ENCODE results near the gene FAM170B.
A peak's percentile ranks its signal among the peaks of the same experiment; 100 is the strongest.

The FAM170B gene

GRCh38 chr10:49151481-49151880, 17.7 kb upstream of the FAM170B start:
- no peak for DNase-seq (ENCODE audit: low read depth)

- no peak for DNase-seq (ENCODE audit: low read depth)
These were observed 17.2 kb upstream of the FAM170B start for GRCh38 chr10:49151025-49151445.

DNA sequence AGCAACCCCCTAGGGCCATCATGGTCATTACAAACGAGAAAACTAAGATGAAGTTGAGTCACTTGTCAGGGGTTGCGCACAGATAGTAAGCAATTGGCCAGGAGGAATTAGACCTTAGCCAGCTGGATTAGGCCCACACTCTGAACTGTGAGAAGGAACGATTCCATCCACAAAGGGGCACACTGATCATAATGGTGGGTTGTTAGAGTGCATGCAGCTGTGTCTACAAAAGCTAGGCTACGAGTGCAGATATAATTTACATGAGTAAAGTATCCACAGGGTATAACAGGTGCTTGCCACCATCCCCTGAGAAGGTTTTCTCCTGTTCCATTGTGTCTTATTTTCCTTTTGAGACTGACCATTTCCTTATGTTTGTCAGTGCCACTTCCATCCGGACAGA, 16.6 kb upstream of the FAM170B start:
- DNase-seq (ENCODE audit: low read depth) = no peak

- DNase-seq (ENCODE audit: low read depth) = no peak
These were observed 16.1 kb upstream of the FAM170B start for GRCh38 chr10:49149881-49150280.

GRCh38 chr10:49144058-49144720, 10.4 kb upstream of the FAM170B start:
- DNase-seq (ENCODE audit: low read depth) = no peak

- DNase-seq (ENCODE audit: low read depth) = no peak
These were observed 9.4 kb upstream of the FAM170B start for GRCh38 chr10:49143249-49143648.

GRCh38 chr10:49141541-49142332, 7.9 kb upstream of the FAM170B start:
- no peak for DNase-seq (ENCODE audit: low read depth)

DNA sequence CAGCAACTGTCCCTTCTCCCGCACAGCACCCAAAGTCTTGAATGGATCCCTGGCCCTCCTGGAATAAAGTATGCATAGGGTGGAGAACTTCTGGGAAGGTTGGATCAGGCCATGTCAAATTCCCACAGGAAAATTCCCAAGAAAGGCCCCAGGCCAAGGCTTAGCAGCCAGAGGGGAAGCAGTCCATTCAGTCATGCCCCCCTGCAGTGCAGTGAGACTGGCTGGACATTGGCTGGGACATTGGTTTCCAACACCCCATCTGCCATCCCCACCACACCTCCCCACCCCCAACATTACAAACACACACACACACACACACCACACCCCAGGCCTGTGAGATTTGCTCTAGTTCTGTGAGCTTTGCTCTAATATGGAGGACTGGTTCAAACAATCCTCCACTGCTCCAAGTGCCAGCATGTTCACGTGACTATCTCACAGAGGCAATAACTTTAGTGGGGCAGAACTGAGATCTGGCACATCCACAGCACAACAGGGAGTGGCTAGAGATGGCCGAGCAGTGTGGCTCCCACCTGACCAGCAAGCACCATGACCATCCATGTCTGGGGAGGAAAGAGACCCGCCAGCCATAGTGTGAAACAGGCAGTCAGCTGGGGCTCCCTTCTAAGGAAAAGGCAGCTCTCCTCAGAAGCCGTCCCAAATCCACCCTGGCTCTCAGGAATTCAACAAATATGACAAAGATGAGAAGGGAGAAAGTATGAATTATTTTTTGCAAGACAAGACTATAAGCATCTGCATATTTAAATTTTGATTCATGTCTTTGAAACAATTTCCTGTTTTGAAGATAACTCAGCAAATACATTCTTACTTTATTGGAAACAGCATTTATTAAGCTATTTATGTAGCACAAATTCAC, 6.7 kb upstream of the FAM170B start:
- no peak for DNase-seq (ENCODE audit: low read depth)

GRCh38 chr10:49139846-49140195, 6.0 kb upstream of the FAM170B start:
- DNase-seq (ENCODE audit: low read depth) = peak; percentile 83

DNA sequence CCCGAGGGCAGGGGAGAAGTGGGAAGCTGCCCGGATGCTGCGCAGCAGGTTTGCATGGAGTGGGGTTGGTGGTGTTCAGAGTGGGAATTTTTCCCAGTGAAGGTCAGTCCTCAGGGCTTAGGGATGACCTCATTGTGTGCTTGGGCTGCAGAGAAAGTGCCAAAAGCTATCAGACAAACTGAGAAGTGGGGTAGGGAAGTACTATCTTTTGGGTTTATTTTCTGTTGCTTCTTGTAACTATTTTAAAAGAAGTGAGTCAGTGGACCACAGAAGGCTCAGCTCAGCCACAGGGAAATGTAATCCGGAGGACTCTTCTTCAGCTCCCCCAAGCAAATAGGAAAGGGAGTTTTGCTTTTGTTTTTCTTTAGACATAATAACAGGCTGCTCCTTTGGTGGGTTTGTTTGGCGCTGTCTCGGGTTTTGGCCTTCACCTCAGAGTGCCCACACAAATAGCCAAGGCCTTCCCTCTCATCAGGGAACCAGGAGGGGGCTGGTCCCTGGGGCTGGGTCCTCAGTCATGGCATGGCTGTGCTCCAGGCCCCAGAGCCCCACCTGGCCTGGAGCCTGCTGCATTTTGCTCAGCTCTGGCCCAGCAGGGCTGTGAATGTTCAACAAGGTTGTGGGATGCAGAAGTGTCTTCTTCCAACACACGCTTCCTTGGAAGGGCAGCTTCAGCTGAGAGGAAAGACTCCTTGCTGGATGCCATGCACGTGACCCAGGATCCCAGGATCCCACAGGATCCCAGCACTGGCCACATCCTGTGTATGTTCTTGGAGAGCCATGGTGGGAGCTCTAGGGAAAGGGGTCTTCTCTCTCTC, 5.4 kb upstream of the FAM170B start:
- peak; percentile 51 for DNase-seq (ENCODE audit: low read depth)

- DNase-seq (ENCODE audit: low read depth) = no peak
These were observed 4.6 kb upstream of the FAM170B start for GRCh38 chr10:49138361-49138891.

DNA sequence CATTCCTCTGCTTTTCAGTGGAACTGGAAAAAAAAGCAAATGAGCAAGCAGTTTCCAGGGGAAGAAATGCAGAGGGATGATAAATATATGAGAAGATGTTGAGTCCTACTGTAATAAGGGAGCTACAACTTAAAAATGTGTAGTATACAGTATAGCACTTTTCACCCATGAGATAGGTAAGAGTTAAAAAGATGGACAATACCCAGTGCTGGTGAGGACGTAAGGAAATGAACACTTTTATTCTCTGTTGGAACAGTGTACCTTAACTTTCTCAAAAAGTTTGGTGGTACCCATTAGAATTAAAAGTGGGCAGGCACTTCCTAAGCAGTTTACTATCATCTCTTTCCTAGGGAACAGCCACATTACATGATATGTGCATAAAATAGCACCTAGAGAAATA, 2.7 kb upstream of the FAM170B start:
- no peak for DNase-seq (ENCODE audit: low read depth)

DNA sequence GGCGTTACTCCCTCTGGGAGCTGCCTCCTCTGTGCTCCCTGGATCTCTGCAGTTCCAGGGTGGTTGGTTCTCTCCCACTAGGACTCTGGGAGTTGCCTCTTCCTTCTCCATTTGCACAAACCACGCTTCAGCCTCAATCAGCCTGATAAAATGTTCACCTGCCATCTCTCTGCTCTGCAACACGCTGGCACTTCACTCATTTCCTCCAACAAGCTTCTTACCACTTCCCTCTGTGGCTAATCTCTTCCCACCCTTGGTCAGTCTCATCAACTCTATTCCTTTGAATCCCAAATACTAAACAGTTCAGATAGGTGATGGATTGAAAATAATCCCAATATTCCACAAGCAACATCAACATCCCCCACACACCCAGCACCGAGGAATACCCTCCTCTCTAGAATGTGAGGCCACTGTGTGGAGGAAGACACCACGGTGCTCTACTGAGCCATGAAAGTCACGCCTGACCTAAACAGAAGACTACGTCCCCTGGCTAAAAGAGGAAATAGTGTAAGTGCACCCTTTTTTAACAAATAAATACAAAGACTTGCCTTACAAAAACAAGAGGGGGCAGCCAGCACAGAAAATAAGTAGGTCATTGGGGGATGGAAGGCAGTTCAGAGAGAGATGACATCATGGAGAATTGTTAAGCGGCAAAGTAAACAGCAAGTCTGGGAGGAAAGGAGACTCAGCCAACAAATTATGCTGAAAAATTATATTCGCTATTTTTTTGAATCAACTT, 1.9 kb upstream of the FAM170B start:
- peak; percentile 75 for DNase-seq (ENCODE audit: low read depth)

DNA sequence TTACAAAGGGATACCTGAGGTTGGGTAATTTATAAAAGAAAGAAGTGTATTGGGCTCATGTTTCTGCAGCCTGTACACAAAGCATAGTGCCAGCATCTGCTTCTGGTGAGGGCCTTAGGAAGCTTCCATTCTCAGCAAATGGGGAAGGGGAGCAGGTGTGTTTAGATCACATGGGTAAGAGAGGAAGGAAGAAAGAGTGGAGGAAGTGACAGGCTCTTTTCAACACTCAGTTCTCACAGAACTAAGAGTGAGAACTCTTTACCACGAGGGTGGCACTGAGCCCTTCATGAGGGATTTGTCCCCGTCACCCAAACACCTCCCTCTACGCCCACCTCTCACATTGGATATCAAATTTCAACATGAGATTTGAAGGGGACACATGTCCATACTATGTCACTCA, 506 bp upstream of the FAM170B start:
- no peak for DNase-seq (ENCODE audit: low read depth)

GRCh38 chr10:49132362-49132737, 1.5 kb downstream of the FAM170B start:
- no peak for DNase-seq (ENCODE audit: low read depth)

GRCh38 chr10:49131507-49132361, 2.1 kb downstream of the FAM170B start:
- DNase-seq (ENCODE audit: low read depth) = no peak

GRCh38 chr10:49129376-49129775, 4.4 kb downstream of the FAM170B start:
- DNase-seq (ENCODE audit: low read depth) = no peak

DNA sequence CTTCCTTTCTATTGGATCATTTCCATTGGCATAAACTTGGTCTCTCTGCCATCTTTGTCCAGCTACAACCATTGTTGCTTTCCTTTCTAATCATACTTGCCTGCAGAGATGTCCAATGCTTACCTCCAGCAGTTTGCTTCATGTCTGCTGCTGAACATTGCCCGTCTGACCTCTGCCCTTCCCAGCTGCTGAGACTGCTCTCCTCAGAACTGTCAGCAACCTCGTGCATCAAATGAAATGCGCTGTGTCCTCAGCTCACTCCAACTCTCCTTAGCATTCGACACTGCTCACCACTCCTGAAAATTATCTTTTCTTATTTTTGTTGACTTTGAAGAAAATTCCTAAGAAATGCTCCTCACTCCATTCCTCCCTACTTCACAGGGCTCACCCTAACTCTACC, 5.0 kb downstream of the FAM170B start:
- no peak for DNase-seq (ENCODE audit: low read depth)

DNA sequence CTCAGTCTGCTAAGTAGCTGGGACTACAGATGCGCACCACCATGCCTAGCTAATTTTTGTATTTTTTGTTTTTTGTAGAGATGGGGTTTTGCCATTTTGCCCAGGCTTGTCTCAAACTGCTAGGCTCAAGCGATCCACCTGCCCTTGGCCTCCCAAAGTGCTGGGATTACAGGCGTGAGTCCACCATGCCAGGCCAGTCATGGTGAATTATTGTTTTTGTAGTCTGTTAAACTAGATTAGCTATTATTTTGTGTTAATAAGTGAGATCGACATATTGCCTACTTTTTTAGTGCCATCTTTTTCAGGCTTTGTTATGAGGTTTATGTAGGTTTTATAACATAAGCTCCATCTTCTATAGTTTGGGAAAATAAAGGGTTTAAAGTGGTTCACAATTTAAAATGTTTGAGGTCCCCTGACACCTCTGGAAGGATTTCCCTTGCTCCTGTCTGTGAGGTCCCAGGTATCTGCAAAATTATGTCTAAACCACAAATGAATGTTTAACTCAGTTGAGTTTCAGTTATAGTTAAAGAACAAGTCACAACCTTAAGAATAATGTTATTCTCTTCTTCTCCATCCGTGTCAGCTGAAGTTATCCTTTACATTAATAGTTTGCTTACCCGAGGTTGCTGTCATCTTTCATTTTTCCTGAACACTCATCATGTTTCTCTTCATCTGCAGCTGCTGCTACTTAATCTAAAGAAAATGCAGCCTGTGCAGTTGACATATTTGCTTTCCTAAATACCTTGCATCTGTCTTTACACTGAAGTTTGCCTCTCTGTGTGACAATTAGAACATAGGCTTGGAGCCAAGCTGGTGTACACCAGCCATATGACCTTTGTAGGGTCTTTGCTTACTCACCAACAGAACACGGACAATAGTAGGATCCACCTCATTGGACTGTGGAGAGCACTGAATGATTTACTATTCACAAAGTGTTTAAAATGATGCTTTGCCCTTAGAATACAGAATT, 9.6 kb downstream of the FAM170B start:
- DNase-seq (ENCODE audit: low read depth) = no peak

Data from iris pigment epithelial cell (primary cell).